ENCODE data around the gene TECTA.

DNA sequence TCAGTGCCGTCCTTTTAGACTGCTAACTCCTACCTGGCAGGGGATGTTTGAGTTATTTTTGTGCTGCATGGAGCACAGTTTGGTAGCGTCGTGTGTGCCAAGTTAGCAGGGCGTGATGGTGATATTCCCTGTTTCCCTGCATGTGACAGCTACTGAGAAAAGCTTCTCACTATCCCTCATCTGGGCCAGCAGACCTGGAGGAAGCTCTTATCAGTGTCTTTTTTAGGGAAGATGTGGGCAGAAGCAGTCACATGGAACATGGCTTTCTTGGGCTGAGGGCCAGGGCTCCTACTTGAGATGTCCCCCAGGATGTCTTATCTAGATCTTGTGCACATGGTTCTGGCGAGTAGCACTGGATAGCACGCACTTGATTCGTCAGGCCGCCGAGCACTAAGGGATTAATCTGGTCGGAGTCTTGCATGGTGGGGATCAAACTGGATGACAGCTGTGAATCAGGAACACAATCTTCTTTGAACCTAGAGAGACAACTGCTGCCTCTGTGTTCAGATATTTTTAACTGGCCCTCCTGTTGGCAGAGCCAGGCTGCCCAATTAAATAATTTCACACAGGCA lies 33.8 kb downstream of the TECTA start:
- TF ChIP-seq POLR2AphosphoS5 (IDR thresholded peaks at IDR 0.05) (no peak), POLR2A (IDR thresholded peaks at IDR 0.05) (no peak), EP300 (IDR thresholded peaks at IDR 0.05) (no peak)
- TF ChIP-seq, protein P1, sequence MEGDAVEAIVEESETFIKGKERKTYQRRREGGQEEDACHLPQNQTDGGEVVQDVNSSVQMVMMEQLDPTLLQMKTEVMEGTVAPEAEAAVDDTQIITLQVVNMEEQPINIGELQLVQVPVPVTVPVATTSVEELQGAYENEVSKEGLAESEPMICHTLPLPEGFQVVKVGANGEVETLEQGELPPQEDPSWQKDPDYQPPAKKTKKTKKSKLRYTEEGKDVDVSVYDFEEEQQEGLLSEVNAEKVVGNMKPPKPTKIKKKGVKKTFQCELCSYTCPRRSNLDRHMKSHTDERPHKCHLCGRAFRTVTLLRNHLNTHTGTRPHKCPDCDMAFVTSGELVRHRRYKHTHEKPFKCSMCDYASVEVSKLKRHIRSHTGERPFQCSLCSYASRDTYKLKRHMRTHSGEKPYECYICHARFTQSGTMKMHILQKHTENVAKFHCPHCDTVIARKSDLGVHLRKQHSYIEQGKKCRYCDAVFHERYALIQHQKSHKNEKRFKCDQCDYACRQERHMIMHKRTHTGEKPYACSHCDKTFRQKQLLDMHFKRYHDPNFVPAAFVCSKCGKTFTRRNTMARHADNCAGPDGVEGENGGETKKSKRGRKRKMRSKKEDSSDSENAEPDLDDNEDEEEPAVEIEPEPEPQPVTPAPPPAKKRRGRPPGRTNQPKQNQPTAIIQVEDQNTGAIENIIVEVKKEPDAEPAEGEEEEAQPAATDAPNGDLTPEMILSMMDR (IDR thresholded peaks at IDR 0.05): no peak
